ENCODE measurements around the gene ZSWIM4. TPM values are rescaled to one million over a fixed set of nuclear protein-coding genes. Genes with fewer than 3 reads are reported as not detected.

Gene ZSWIM4
- total RNA-seq, 1 donor from 2014 or later, result 23.7 TPM

- DNase-seq, result no peak
These were observed 17.9 kb downstream of the ZSWIM4 start for GRCh38 chr19:13813147-13813546.

- no peak for DNase-seq
These were observed 19.3 kb downstream of the ZSWIM4 start for GRCh38 chr19:13814550-13814949.

- no peak for DNase-seq
These were observed 21.9 kb downstream of the ZSWIM4 start for GRCh38 chr19:13817018-13817614.

- DNase-seq, result no peak
These were observed 22.6 kb downstream of the ZSWIM4 start for GRCh38 chr19:13817615-13818371.

- DNase-seq, result no peak
These were observed 24.0 kb downstream of the ZSWIM4 start for GRCh38 chr19:13819238-13819637.

GRCh38 chr19:13821292-13821691 lies 26.0 kb downstream of the ZSWIM4 start:
- DNase-seq, result no peak

- DNase-seq, result no peak
These were observed 28.0 kb downstream of the ZSWIM4 start for GRCh38 chr19:13823256-13823655.

- DNase-seq, result no peak
These were observed 28.7 kb downstream of the ZSWIM4 start for GRCh38 chr19:13823901-13824300.

- DNase-seq, result no peak
These were observed 29.5 kb downstream of the ZSWIM4 start for GRCh38 chr19:13824703-13825102.

GRCh38 chr19:13825489-13826441 lies 30.5 kb downstream of the ZSWIM4 start:
- DNase-seq, result no peak

- DNase-seq, result no peak
These were observed 31.5 kb downstream of the ZSWIM4 start for GRCh38 chr19:13826652-13827235.

- DNase-seq, result no peak
These were observed 32.4 kb downstream of the ZSWIM4 start for GRCh38 chr19:13827656-13828055.

GRCh38 chr19:13830114-13830740 lies 35.0 kb downstream of the ZSWIM4 start:
- no peak for DNase-seq

- DNase-seq, result peak; percentile 36
These were observed 35.7 kb downstream of the ZSWIM4 start for GRCh38 chr19:13830741-13831536.

- no peak for DNase-seq
These were observed 36.6 kb downstream of the ZSWIM4 start for GRCh38 chr19:13831537-13832467.

GRCh38 chr19:13833330-13834243 lies 38.3 kb downstream of the ZSWIM4 start:
- DNase-seq, result peak; percentile 93

GRCh38 chr19:13834244-13835069 lies 39.2 kb downstream of the ZSWIM4 start:
- DNase-seq, result peak; percentile 43

All from dermis blood vessel endothelial cell (primary cell).